Measurements from ENCODE around the gene LONRF3.
"Not testable (repeated sequence)": the region's sequence is repeated elsewhere in the genome, so short reads cannot be mapped to it uniquely, and the experiment has no call there.

The LONRF3 gene

GRCh38 chrX:118988911-118989310 is 14.5 kb downstream of the LONRF3 start:
- no peak for DNase-seq (ENCODE audit: low spot score)

- DNase-seq (ENCODE audit: low spot score) = no peak
Observed at GRCh38 chrX:118989886-118990285, 15.5 kb downstream of the LONRF3 start.

- DNase-seq (ENCODE audit: low spot score) = no peak
Observed at GRCh38 chrX:118990512-118991227, 16.3 kb downstream of the LONRF3 start.

- not testable (repeated sequence) for DNase-seq (ENCODE audit: low spot score)
Observed at GRCh38 chrX:118992441-118993121, 18.2 kb downstream of the LONRF3 start.

- no peak for DNase-seq (ENCODE audit: low spot score)
Observed at GRCh38 chrX:119003462-119003861, 29.0 kb downstream of the LONRF3 start.

- DNase-seq (ENCODE audit: low spot score) = peak; percentile 52
Observed at GRCh38 chrX:119004920-119005524, 30.6 kb downstream of the LONRF3 start.

- DNase-seq (ENCODE audit: low spot score) = no peak
Observed at GRCh38 chrX:119007189-119007770, 32.9 kb downstream of the LONRF3 start.

GRCh38 chrX:119008110-119008744 is 33.8 kb downstream of the LONRF3 start:
- DNase-seq (ENCODE audit: low spot score) = peak; percentile 5

- no peak for DNase-seq (ENCODE audit: low spot score)
Observed at GRCh38 chrX:119009071-119009470, 34.7 kb downstream of the LONRF3 start.

- no peak for DNase-seq (ENCODE audit: low spot score)
Observed at GRCh38 chrX:119010491-119010890, 36.1 kb downstream of the LONRF3 start.

- no peak for DNase-seq (ENCODE audit: low spot score)
Observed at GRCh38 chrX:119013164-119013563, 38.7 kb downstream of the LONRF3 start.

GRCh38 chrX:119015407-119016237 is 41.2 kb downstream of the LONRF3 start:
- DNase-seq (ENCODE audit: low spot score) = no peak

GRCh38 chrX:119017077-119017476 is 42.7 kb downstream of the LONRF3 start:
- no peak for DNase-seq (ENCODE audit: low spot score)

GRCh38 chrX:119025900-119026299 is 51.5 kb downstream of the LONRF3 start:
- no peak for DNase-seq (ENCODE audit: low spot score)

GRCh38 chrX:119026344-119026743 is 51.9 kb downstream of the LONRF3 start:
- DNase-seq (ENCODE audit: low spot score) = not testable (repeated sequence)

- not testable (repeated sequence) for DNase-seq (ENCODE audit: low spot score)
Observed at GRCh38 chrX:119027960-119028732, 53.7 kb downstream of the LONRF3 start.

- no peak for DNase-seq (ENCODE audit: low spot score)
Observed at GRCh38 chrX:119028733-119029330, 54.4 kb downstream of the LONRF3 start.

- DNase-seq (ENCODE audit: low spot score) = not testable (repeated sequence)
Observed at GRCh38 chrX:119029656-119030055, 55.2 kb downstream of the LONRF3 start.

GRCh38 chrX:119030990-119031389 is 56.6 kb downstream of the LONRF3 start:
- DNase-seq (ENCODE audit: low spot score) = no peak

All from CD4-positive, alpha-beta T cell treated with Interleukin-6 at 100 ng/mL for 8 hours (primary cell).